ENCODE results near the gene PPP4R2.

Gene PPP4R2

GRCh38 chr3:72964633-72965032 lies 32.0 kb upstream of the PPP4R2 start:
- H3K4me1 ChIP-seq (ENCODE audit: insufficient read depth, low read length, severe bottlenecking) = no peaks in the 10 kb centered on the region
- no peak overlapping the region for H3K9ac ChIP-seq (ENCODE audit: low read length)
- no peak overlapping the region for H3K4me3 ChIP-seq (ENCODE audit: low read depth, low read length, poor library complexity, severe bottlenecking)
- H3K36me3 ChIP-seq (ENCODE audit: insufficient read depth, low read length) = no peaks in the 10 kb centered on the region
- H3K9me2 ChIP-seq (ENCODE audit: low read depth, low read length) = no peaks in the 10 kb centered on the region
- H3K9me3 ChIP-seq (ENCODE audit: low read length) = no peaks in the 10 kb centered on the region
- H3K27ac ChIP-seq (ENCODE audit: low read depth, low read length, poor library complexity, severe bottlenecking) = no peak overlapping the region
- no peaks in the 10 kb centered on the region for H3K79me2 ChIP-seq (ENCODE audit: insufficient read depth, low read length)
- H3K4me2 ChIP-seq (ENCODE audit: low read length) = no peak overlapping the region
- H4K20me1 ChIP-seq (ENCODE audit: insufficient read depth, low read length) = no peaks in the 10 kb centered on the region
- no peaks in the 10 kb centered on the region for H3K27me3 ChIP-seq (ENCODE audit: insufficient read depth, low read length)
- no peaks in the 10 kb centered on the region for H3F3A ChIP-seq (ENCODE audit: insufficient read depth, low read length)
- no peak for TF ChIP-seq EZH2 (IDR thresholded peaks at IDR 0.05; ENCODE audit: borderline replicate concordance, low read length)
- TF ChIP-seq, protein P1, sequence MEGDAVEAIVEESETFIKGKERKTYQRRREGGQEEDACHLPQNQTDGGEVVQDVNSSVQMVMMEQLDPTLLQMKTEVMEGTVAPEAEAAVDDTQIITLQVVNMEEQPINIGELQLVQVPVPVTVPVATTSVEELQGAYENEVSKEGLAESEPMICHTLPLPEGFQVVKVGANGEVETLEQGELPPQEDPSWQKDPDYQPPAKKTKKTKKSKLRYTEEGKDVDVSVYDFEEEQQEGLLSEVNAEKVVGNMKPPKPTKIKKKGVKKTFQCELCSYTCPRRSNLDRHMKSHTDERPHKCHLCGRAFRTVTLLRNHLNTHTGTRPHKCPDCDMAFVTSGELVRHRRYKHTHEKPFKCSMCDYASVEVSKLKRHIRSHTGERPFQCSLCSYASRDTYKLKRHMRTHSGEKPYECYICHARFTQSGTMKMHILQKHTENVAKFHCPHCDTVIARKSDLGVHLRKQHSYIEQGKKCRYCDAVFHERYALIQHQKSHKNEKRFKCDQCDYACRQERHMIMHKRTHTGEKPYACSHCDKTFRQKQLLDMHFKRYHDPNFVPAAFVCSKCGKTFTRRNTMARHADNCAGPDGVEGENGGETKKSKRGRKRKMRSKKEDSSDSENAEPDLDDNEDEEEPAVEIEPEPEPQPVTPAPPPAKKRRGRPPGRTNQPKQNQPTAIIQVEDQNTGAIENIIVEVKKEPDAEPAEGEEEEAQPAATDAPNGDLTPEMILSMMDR (IDR thresholded peaks at IDR 0.05; ENCODE audit: low read length) = no peak
- H2AFZ ChIP-seq (ENCODE audit: low read length) = no peak overlapping the region

- Histone ChIP-seq H3K9ac (ENCODE audit: low read length) (no peak overlapping the region), H2AFZ (ENCODE audit: low read length) (no peak overlapping the region), H3K27ac (ENCODE audit: low read depth, low read length, poor library complexity, severe bottlenecking) (no peak overlapping the region), H3K27me3 (ENCODE audit: insufficient read depth, low read length) (no peaks in the 10 kb centered on the region), H3K4me1 (ENCODE audit: insufficient read depth, low read length, severe bottlenecking) (no peaks in the 10 kb centered on the region), H3K4me3 (ENCODE audit: low read depth, low read length, poor library complexity, severe bottlenecking) (no peak overlapping the region), H3K79me2 (ENCODE audit: insufficient read depth, low read length) (no peaks in the 10 kb centered on the region), H3K9me2 (ENCODE audit: low read depth, low read length) (no peaks in the 10 kb centered on the region), H3K9me3 (ENCODE audit: low read length) (no peaks in the 10 kb centered on the region), H4K20me1 (ENCODE audit: insufficient read depth, low read length) (no peaks in the 10 kb centered on the region), H3K36me3 (ENCODE audit: insufficient read depth, low read length) (no peaks in the 10 kb centered on the region), H3F3A (ENCODE audit: insufficient read depth, low read length) (no peaks in the 10 kb centered on the region), H3K4me2 (ENCODE audit: low read length) (no peak overlapping the region)
- no peak for TF ChIP-seq EZH2 (IDR thresholded peaks at IDR 0.05; ENCODE audit: borderline replicate concordance, low read length)
- TF ChIP-seq, protein P1 (IDR thresholded peaks at IDR 0.05; ENCODE audit: low read length) = no peak
Measured at GRCh38 chr3:72968266-72968664, 28.3 kb upstream of the PPP4R2 start.

DNA sequence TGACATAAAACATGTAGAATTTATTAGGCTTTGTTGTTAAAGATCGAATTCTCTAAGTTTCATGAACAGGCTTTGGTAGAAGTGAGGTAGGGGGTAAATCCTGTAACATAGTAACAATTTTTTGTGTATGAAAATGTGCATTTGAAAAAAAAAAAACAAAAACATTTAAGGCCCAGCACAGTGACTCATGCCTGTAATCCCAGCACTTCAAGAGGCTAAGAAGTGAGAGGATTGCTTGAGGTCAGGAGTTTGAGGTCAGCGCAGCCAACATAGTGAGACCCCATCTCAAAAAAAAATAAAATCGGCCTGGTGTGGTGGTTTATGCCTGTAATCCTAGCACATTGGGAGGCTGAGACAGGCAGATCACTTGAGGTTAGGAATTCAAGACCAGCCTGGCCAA lies 26.8 kb upstream of the PPP4R2 start:
- Histone ChIP-seq H3K4me1 (ENCODE audit: insufficient read depth, low read length, severe bottlenecking) (no peaks in the 10 kb centered on the region), H3K27me3 (ENCODE audit: insufficient read depth, low read length) (no peaks in the 10 kb centered on the region), H3K9me3 (ENCODE audit: low read length) (no peaks in the 10 kb centered on the region), H3K36me3 (ENCODE audit: insufficient read depth, low read length) (no peaks in the 10 kb centered on the region), H3K4me3 (ENCODE audit: low read depth, low read length, poor library complexity, severe bottlenecking) (no peak overlapping the region), H3K9me2 (ENCODE audit: low read depth, low read length) (no peaks in the 10 kb centered on the region), H2AFZ (ENCODE audit: low read length) (no peak overlapping the region), H3K9ac (ENCODE audit: low read length) (no peak overlapping the region), H3K27ac (ENCODE audit: low read depth, low read length, poor library complexity, severe bottlenecking) (no peak overlapping the region), H3F3A (ENCODE audit: insufficient read depth, low read length) (no peaks in the 10 kb centered on the region), H3K79me2 (ENCODE audit: insufficient read depth, low read length) (no peaks in the 10 kb centered on the region), H4K20me1 (ENCODE audit: insufficient read depth, low read length) (no peaks in the 10 kb centered on the region), H3K4me2 (ENCODE audit: low read length) (no peak overlapping the region)
- TF ChIP-seq EZH2 (IDR thresholded peaks at IDR 0.05; ENCODE audit: borderline replicate concordance, low read length) = no peak
- TF ChIP-seq, protein P1 (IDR thresholded peaks at IDR 0.05; ENCODE audit: low read length) = no peak
